ENCODE data around the gene PPARD.

Gene PPARD

DNA sequence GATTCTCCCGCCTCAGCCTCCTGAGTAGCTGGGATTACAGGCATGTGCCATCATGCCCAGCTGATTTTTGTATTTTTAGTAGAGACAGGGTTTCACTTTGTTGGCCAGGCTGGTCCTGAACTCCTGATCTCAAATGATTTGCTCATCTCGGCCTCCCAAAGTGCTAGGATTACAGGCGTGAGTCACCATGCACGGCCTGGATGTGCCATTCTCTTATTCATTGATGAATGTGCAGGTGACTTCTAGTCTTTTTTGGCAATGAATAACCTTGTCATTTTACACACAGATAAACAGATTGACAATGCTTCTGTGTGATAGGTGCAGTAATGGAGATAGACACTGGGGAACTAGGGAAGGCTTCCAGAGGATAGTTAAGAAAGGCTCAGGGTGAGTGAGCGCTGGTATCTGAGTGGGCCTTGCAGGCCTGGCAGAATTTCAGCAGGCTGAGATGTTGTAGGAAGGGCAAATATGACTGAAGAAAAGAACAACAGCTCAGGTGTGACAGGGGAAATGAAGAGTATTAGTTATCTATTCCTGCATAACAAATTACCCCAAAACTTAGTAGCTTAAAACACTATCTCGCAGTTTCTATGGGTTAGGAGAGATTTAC, 23.3 kb downstream of the PPARD start:
- TF ChIP-seq, protein P1, sequence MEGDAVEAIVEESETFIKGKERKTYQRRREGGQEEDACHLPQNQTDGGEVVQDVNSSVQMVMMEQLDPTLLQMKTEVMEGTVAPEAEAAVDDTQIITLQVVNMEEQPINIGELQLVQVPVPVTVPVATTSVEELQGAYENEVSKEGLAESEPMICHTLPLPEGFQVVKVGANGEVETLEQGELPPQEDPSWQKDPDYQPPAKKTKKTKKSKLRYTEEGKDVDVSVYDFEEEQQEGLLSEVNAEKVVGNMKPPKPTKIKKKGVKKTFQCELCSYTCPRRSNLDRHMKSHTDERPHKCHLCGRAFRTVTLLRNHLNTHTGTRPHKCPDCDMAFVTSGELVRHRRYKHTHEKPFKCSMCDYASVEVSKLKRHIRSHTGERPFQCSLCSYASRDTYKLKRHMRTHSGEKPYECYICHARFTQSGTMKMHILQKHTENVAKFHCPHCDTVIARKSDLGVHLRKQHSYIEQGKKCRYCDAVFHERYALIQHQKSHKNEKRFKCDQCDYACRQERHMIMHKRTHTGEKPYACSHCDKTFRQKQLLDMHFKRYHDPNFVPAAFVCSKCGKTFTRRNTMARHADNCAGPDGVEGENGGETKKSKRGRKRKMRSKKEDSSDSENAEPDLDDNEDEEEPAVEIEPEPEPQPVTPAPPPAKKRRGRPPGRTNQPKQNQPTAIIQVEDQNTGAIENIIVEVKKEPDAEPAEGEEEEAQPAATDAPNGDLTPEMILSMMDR (conservative IDR thresholded peaks at IDR 0.05; ENCODE audit: control insufficient read depth, insufficient read depth, low read depth, low read length): no peak
- no peak for DNase-seq (ENCODE audit: low read depth)
- H3K4me3 ChIP-seq (ENCODE audit: control insufficient read depth, low read depth, low read length): no peak overlapping the region

DNA sequence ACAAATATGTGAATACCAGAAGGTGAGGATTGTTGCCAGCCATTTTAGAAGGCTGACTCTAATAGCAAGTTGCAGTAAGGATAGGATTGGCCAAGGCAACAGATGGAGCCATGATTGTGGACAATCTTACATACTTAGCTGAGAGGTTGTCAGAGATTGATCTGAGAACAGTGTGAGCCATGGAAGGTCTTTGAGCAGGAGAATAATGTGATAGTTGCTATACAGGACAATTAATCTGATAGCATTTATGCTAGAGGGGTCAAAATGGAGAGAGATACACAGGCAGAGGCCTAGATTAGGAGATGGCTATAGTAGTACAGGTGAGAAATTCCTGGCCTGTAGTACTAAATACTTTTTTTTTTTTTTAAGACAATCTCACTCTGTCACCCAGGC, 23.8 kb downstream of the PPARD start:
- DNase-seq (ENCODE audit: low read depth): no peak
- TF ChIP-seq, protein P1 (conservative IDR thresholded peaks at IDR 0.05; ENCODE audit: control insufficient read depth, insufficient read depth, low read depth, low read length): no peak
- no peak overlapping the region for H3K4me3 ChIP-seq (ENCODE audit: control insufficient read depth, low read depth, low read length)

DNA sequence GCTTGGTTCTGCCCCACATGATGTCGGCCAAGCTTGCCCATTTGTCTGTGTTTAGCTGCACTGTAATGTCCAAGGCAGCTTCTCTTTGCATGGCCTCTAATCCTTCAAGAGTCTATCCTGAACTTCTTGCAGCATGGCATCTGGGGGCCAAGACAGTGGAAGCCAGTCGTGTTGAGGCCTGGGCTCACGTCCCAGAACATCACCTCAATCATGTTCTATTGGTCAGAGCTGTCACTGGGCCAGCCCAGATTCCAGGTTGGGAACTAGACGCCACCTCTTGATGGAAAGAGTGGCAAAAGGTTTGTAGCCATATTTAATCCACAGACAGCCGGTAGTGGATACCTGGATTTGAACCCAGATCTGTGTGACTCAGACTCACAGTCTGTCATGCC, 25.3 kb downstream of the PPARD start:
- no peak overlapping the region for H3K4me3 ChIP-seq (ENCODE audit: control insufficient read depth, low read depth, low read length)
- TF ChIP-seq, protein P1 (conservative IDR thresholded peaks at IDR 0.05; ENCODE audit: control insufficient read depth, insufficient read depth, low read depth, low read length): no peak
- DNase-seq (ENCODE audit: low read depth): no peak

DNA sequence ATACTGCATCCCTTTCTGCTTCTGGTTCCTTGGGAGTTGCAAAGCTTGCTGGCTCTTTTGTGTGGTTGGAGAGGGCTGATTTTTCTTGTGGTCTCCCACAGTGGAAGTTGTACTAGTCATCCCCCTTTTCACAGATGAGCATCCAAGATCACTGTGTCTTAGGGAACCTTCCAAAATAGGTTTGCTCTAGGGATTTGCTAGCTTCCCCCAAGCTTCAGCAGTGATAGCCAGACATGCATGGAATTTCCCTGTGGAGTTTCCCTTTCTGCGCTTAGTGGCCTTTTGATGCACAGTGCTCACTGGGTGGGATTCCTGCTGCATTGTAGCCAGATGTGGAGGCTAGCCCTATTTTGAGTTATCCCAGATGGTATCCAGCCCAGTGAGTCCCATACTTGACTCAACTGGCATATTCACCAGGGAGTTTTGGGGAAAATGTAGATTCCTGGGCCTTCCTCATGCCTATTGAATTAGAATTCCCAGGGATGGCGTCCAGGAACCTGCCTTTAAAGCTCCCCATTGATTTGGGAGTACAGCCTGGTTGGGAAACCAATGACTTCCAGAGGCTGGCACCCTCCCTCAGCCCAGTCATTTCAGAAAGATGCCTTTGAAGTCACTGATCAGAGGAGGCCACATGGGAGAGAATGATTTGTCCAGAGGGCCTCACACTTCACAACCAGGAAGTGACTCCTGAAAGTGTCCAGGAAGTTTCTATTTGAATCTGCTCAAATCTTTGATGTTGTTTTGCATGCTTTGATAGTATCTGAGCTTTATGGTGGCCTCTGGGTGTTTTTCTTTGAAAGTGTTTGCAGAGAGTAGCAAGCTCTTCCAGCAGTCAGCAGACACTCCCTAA, 25.9 kb downstream of the PPARD start:
- H3K4me3 ChIP-seq (ENCODE audit: control insufficient read depth, low read depth, low read length): no peak overlapping the region
- TF ChIP-seq, protein P1 (conservative IDR thresholded peaks at IDR 0.05; ENCODE audit: control insufficient read depth, insufficient read depth, low read depth, low read length): no peak
- DNase-seq (ENCODE audit: low read depth): peak; percentile 83

DNA sequence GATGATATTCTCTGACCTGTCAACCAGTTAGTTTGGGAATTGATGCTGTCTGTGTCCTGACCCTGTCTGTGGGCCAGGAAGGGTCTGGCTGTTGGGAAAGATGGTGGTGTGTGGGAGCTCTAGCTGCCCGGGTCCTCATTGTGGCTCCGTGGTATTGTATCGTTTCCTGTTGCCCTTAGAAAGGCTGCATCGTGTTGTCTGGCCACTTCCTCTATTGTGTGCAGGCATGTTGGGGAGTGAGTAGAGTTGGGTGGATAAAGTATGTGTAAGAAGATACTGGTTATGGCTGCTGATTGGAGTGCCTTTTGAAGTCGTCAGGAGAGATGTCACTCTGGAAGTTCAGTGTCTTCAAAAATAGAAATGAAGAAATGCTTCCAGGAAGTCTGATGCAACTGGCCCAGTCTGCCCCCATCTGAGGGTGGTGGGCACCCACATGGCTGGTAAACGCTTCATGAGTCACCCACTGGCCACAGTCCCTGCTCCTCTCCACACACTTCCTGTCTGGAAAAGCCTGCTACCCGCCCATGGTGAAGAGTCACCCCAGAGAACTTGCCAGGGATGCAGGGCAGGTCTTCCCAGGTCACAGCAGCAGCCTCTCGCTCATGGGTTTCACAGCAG, 27.9 kb downstream of the PPARD start:
- TF ChIP-seq, protein P1 (conservative IDR thresholded peaks at IDR 0.05; ENCODE audit: control insufficient read depth, insufficient read depth, low read depth, low read length): no peak
- no peak overlapping the region for H3K4me3 ChIP-seq (ENCODE audit: control insufficient read depth, low read depth, low read length)
- DNase-seq (ENCODE audit: low read depth): peak; percentile 97

DNA sequence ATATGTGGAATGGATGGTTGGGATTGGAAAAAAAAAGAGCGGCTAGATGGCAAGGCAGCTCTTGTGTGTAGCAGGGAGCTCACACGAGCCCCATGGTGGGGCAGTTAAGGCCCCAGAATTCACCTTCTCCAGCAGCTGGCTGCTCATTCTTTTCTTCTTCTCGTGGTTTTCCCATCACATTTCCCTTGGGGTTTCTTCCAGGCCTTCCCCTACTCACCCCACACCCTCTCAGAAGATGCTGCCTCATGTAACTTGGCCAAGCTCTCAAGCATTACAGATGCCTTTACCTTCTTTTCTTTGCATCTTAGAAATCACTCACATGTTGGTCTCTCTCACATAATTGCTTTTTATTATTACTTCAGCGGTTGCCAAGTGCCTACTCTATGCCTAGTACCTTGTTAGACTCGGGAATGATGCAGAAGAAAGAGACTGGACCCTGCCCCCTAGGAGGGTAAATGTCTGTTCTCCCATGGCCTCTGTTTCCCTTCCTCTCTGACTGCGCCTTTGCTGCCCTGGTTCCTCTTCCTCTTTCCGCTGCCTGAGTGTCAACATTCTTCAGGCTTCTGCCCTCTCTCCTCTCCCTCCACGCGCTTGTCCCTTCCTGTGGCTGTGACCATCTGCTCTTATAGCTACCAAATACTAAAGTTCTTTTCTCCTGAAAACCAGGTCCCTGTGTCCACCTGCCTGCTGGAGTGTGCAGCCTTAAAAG, 28.6 kb downstream of the PPARD start:
- DNase-seq (ENCODE audit: low read depth): peak; percentile 76
- TF ChIP-seq, protein P1 (conservative IDR thresholded peaks at IDR 0.05; ENCODE audit: control insufficient read depth, insufficient read depth, low read depth, low read length): no peak
- H3K4me3 ChIP-seq (ENCODE audit: control insufficient read depth, low read depth, low read length): no peak overlapping the region

Measured in fibroblast of mammary gland (primary cell).